Bronchial epithelial cell (primary cell): ENCODE measurements around the gene MRO. TPM values are rescaled to one million over a fixed set of nuclear protein-coding genes. Genes with fewer than 3 reads are reported as not detected.

Experiments used
- DNase-seq: peaks from one replicate; pipeline ENCODE4 v3.0.0-alpha.2; 2010; ENCODE audit warnings: low read depth
- FAIRE-seq: peaks from 2 replicates; lab custom pipeline; 2011; peaks lifted over from hg19 to GRCh38; lab: Jason Lieb, UNC
- H3K27me3 ChIP-seq: 2 replicates; pipeline ENCODE4 v1.5.1; 2011; ENCODE audit warnings: low read length; ENCODE audit not compliant: control insufficient read depth, insufficient read depth
- H3K36me3 ChIP-seq: 2 replicates; pipeline ENCODE4 v1.5.1; 2011; ENCODE audit warnings: low read length; ENCODE audit not compliant: control insufficient read depth, insufficient read depth
- H3K4me3 ChIP-seq: 2 replicates; pipeline ENCODE4 v1.5.1; 2011; ENCODE audit warnings: mild to moderate bottlenecking, low read depth, low read length, control low read depth
- total RNA-seq: library from RNA; depleted of rRNA; stranded (reverse); fragments of >200 nt; gene quantifications from 2 replicates; pipeline ENCODE4 v1.2.1, GENCODE V29; 2014
- TF ChIP-seq, protein P1 (sequence below): IDR thresholded peaks from 2 replicates; pipeline ENCODE4 v1.5.1; 2011; ENCODE audit warnings: mild to moderate bottlenecking, moderate library complexity, low read length, control low read depth, inconsistent platforms; ENCODE audit not compliant: insufficient read depth, severe bottlenecking

MRO gene
- total RNA-seq, 1 donor from 2014 or later: not detected

DNA sequence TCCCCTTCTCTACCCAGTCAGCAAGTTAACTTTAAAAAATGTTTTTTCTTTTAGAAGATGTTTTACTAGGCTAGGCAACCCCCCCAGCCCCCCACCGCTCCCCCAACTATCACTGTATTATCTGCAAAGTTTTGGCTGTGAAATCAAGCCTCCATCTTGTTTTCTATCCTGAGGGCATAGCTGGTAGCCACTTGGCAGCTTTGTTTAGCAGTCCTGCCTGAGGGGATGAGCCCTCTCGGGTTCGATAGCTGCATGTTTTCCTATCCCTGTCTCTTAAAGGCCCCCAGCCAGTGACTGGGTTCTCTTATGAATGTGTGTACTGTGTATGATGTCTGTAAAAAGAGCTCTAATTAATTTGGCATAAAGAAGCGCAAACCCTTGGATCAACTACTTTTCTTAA lies 43.4 kb downstream of the MRO start:
- Histone ChIP-seq H3K36me3 (no peaks in the 10 kb centered on the region), H3K4me3 (no peak overlapping the region), H3K27me3 (peaks cover 2% of the 10 kb centered on the region)
- DNase-seq (no peak), FAIRE-seq (no peak)
- TF ChIP-seq, protein P1, sequence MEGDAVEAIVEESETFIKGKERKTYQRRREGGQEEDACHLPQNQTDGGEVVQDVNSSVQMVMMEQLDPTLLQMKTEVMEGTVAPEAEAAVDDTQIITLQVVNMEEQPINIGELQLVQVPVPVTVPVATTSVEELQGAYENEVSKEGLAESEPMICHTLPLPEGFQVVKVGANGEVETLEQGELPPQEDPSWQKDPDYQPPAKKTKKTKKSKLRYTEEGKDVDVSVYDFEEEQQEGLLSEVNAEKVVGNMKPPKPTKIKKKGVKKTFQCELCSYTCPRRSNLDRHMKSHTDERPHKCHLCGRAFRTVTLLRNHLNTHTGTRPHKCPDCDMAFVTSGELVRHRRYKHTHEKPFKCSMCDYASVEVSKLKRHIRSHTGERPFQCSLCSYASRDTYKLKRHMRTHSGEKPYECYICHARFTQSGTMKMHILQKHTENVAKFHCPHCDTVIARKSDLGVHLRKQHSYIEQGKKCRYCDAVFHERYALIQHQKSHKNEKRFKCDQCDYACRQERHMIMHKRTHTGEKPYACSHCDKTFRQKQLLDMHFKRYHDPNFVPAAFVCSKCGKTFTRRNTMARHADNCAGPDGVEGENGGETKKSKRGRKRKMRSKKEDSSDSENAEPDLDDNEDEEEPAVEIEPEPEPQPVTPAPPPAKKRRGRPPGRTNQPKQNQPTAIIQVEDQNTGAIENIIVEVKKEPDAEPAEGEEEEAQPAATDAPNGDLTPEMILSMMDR: no peak

DNA sequence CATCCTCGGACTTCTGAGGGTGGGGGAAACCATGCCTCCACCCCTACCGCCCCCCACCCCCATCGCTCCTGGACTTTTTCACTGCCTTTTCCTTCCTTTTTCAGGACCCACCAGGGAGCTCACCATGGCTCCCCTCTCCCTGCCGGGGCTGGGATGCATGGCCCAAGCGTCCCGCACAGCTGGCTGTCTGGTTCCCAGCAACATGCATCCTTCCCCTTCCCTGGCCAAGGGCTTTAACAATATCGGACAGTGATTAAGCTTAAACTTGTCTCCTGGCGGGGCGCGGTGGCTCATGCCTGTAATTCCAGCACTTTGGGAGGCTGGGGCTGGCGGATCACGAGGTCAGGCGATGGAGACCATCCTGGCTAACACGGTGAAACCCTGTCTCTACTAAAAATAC lies 44.1 kb downstream of the MRO start:
- TF ChIP-seq, protein P1: no peak
- no peak for FAIRE-seq
- no peak overlapping the region for H3K4me3 ChIP-seq

DNA sequence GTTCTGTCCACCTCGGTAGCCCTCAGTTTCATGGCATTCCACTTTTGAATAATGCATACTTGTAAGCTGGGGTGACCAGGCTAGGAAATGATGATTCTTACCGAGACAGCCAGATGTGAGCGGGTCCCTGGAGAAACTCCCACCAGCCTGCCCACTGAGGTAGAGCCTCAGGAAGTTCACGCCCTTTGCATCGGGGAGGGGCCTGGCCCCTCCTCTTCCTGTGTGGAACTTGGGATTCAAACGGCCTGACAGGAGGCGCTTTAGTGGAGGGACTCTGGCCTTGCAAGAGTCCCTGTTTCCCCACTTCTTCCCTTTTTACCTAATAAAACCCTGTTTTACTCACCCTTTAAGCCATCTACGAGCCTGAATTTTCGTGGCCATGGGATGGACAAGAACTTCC lies 44.6 kb downstream of the MRO start:
- Histone ChIP-seq H3K4me3 (no peak overlapping the region), H3K27me3 (peaks cover under 1% of the 10 kb centered on the region), H3K36me3 (no peaks in the 10 kb centered on the region)
- FAIRE-seq (no peak), DNase-seq (no peak)
- TF ChIP-seq, protein P1: no peak

More for the DNA sequence above, 44.1 kb downstream of the MRO start:
- no peak for DNase-seq
- Histone ChIP-seq H3K36me3 (no peaks in the 10 kb centered on the region), H3K27me3 (peaks cover 2% of the 10 kb centered on the region)

DNA sequence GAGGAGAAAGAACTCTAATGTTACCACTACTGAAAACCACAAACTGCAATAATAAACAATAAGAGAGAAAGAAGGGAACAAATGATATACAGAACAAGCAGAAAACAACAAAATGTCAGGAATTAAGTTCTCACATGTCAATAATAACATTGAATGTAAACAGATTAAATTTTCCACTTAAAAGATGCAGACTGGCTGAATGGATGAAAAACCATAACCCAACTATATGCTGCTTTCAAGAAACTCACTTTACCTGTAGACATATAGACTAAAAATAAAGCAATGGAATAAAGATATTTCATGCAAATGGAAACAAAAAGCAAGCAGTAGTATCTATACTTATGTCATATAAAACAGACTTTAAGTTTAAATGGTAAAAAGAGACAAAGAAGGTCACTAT lies 50.4 kb downstream of the MRO start:
- Histone ChIP-seq H3K27me3 (no peaks in the 10 kb centered on the region), H3K4me3 (no peak overlapping the region), H3K36me3 (no peaks in the 10 kb centered on the region)
- no peak for DNase-seq
- TF ChIP-seq, protein P1: no peak
- FAIRE-seq: no peak

DNA sequence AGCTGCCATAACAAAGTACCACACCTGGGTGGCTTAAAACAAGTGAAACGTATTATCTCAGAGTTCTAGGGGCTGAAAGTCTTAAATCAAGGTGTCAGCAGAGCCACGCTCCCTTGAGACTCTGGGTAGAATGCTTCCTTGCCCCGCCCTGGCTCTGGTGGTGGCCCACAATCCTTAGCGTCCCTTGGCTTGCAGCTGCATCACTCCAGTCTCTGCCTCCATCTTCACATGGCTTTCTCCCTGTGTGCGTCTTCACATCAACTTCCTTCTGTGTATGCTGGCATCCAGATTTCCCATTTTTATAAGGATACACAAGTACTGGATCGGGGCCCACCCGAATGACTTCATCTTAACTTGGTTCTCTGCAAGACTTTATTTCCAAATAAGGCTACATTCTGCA lies 62.5 kb downstream of the MRO start:
- no peak for FAIRE-seq

DNA sequence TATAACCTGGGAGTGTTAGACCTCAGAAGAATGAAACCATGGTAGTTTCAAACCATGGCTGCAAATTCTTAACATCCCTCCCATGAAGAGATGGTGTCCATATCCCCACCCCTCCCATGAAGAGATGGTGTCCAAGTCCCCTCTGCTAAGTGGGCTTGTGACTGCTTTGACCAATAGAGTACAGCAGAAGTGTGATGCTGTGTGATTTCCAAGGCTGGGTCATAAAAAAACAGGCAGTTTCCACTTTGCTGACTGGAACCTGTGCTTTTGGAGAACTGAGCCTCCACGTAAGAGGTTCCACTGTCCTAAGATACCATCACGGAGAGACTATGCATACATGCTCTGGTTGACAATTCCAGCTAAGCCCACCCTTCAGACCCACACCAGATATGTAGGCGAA lies 65.5 kb downstream of the MRO start:
- FAIRE-seq: no peak

More for the DNA sequence above, 62.5 kb downstream of the MRO start:
- H3K4me3 ChIP-seq: no peak overlapping the region
- H3K27me3 ChIP-seq: peaks cover 7% of the 10 kb centered on the region
- no peaks in the 10 kb centered on the region for H3K36me3 ChIP-seq
- DNase-seq: no peak
- TF ChIP-seq, protein P1: no peak

More for the DNA sequence above, 65.5 kb downstream of the MRO start:
- DNase-seq: no peak
- Histone ChIP-seq H3K4me3 (no peak overlapping the region), H3K27me3 (peaks cover 3% of the 10 kb centered on the region), H3K36me3 (no peaks in the 10 kb centered on the region)
- TF ChIP-seq, protein P1: no peak
